ENCODE data around the gene SELPLG. TPM values are rescaled to one million over a fixed set of nuclear protein-coding genes. Genes with fewer than 3 reads are reported as not detected.
"Not testable (repeated sequence)": the region's sequence is repeated elsewhere in the genome, so short reads cannot be mapped to it uniquely, and the experiment has no call there.

The SELPLG gene
- total RNA-seq, 1 donor from 2014 or later: 0.34 TPM

DNA sequence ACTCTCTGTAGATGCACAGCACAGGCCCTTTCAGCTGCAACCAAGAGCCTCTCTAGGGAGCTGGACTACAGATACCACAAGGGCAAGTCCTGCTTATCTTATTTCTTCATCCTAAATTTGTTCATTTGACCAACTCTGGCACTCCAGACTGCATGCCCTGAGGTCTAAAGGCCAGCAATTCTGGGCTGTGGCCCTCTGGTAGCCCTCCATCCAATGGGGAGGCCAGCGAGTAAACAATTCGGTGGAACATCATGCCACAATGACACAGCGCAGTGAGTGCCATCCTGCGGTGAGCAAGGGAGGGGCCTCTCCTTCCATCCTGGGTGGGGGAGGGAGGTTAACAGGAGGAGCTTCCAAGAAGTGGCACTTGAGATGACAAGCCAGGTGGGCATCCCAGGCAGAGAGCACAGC lies 652 bp upstream of the SELPLG start:
- H3K36me3 Mint-ChIP-seq (ENCODE audit: unreplicated experiment): peaks cover 3% of the 10 kb centered on the region
- no peak for DNase-seq
- H3K27me3 Mint-ChIP-seq (ENCODE audit: unreplicated experiment): peaks cover 6% of the 10 kb centered on the region
- H3K27ac Mint-ChIP-seq (ENCODE audit: unreplicated experiment): no peak overlapping the region
- TF ChIP-seq, protein P1, sequence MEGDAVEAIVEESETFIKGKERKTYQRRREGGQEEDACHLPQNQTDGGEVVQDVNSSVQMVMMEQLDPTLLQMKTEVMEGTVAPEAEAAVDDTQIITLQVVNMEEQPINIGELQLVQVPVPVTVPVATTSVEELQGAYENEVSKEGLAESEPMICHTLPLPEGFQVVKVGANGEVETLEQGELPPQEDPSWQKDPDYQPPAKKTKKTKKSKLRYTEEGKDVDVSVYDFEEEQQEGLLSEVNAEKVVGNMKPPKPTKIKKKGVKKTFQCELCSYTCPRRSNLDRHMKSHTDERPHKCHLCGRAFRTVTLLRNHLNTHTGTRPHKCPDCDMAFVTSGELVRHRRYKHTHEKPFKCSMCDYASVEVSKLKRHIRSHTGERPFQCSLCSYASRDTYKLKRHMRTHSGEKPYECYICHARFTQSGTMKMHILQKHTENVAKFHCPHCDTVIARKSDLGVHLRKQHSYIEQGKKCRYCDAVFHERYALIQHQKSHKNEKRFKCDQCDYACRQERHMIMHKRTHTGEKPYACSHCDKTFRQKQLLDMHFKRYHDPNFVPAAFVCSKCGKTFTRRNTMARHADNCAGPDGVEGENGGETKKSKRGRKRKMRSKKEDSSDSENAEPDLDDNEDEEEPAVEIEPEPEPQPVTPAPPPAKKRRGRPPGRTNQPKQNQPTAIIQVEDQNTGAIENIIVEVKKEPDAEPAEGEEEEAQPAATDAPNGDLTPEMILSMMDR (IDR thresholded peaks at IDR 0.05; ENCODE audit: partially characterized antibody, unreplicated experiment): no peak
- peaks cover 31% of the 10 kb centered on the region for H3K4me1 Mint-ChIP-seq (ENCODE audit: low read depth, unreplicated experiment)
- peaks cover 10% of the 10 kb centered on the region for H3K9me3 Mint-ChIP-seq (ENCODE audit: unreplicated experiment)
- no peak overlapping the region for H3K4me3 Mint-ChIP-seq (ENCODE audit: unreplicated experiment)

DNA sequence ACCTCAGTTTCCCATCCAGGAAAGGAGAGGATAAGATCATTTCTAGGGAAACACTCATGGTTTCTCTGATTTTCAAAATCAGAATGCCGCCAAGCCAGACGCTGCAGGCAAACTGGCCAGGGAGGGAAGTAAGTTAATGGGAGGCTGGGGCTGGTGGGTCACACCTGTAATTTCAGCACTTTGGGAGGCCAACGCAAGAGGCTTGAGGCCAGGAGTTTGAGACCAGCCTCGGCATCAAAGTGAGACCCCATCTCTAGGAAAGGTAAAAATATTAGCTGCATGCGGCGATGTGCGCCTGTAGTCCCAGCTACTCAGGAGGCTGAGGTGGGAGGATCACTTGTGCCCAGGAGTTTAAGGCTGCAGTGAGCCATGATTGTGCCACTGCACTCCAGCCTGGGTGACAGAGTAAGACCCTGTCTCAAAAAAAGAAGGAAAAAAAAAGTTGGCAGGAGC lies 587 bp downstream of the SELPLG start:
- Mint-ChIP-seq H3K9me3 (ENCODE audit: unreplicated experiment) (peaks cover 6% of the 10 kb centered on the region), H3K4me3 (ENCODE audit: unreplicated experiment) (no peak overlapping the region), H3K27ac (ENCODE audit: unreplicated experiment) (no peak overlapping the region), H3K4me1 (ENCODE audit: low read depth, unreplicated experiment) (peaks cover 21% of the 10 kb centered on the region), H3K27me3 (ENCODE audit: unreplicated experiment) (peaks cover 2% of the 10 kb centered on the region), H3K36me3 (ENCODE audit: unreplicated experiment) (no peaks in the 10 kb centered on the region)
- no peak for DNase-seq
- TF ChIP-seq, protein P1 (IDR thresholded peaks at IDR 0.05; ENCODE audit: partially characterized antibody, unreplicated experiment): no peak

DNA sequence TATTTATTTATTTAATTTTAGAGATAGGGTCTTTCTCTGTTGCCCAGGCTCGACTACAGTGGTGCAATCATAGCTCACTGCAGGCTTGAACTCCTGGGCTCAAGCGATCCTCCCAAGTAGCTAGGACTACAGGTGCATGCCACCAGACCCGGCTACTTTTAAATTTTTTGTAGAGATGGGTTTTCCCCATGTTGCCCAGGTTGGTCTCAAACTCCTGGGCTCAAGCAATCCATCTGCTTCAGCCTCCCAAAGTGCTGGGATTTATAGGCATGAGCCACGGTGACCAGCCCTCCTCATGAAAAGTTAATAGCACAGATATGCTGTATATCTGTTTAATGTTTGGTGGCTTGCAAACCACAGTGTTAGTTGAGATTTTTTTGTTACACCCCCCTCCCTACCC lies 2.4 kb downstream of the SELPLG start:
- H3K27ac Mint-ChIP-seq (ENCODE audit: unreplicated experiment); H3K36me3 Mint-ChIP-seq (ENCODE audit: unreplicated experiment); H3K9me3 Mint-ChIP-seq (ENCODE audit: unreplicated experiment); H3K4me3 Mint-ChIP-seq (ENCODE audit: unreplicated experiment); H3K27me3 Mint-ChIP-seq (ENCODE audit: unreplicated experiment); DNase-seq: not testable (repeated sequence)
- peaks cover 16% of the 10 kb centered on the region for H3K4me1 Mint-ChIP-seq (ENCODE audit: low read depth, unreplicated experiment)

DNA sequence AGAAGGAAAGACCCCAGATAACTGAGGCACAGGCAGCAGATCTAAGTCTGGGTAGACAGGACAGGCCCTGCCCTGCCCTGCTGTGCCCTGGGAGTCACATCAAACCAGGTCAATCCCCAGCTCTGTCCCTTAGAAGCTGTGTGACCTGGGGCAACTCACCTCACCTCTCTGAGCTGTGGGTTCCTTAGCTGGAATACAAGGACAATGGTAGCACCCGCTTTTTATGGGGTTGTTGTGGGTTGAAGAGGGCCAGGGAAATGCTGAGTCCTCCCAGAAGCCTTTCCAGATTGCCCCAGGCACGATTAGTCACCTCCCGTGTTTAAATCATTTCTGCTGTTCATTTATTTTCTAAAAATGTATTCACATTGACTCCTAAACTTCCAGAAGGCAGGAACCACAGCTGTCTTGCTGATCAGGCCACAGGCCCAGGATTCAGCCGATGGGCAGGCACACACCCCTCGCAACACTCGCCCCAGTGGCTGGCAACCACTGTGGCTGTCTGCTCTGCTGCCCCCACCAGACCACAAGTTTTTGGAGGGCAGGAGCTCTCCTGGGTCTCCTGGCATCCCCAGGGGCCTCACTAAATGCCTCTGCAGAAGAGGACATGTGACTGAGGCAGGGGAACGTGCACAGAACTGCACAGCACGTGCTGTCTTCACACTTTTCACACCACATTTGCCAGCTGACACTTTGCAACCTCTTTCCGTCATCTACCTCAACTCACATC lies 3.0 kb downstream of the SELPLG start:
- peaks cover 14% of the 10 kb centered on the region for H3K4me1 Mint-ChIP-seq (ENCODE audit: low read depth, unreplicated experiment)
- H3K36me3 Mint-ChIP-seq (ENCODE audit: unreplicated experiment): no peaks in the 10 kb centered on the region
- no peak for DNase-seq
- peaks cover 2% of the 10 kb centered on the region for H3K27me3 Mint-ChIP-seq (ENCODE audit: unreplicated experiment)
- peaks cover 4% of the 10 kb centered on the region for H3K9me3 Mint-ChIP-seq (ENCODE audit: unreplicated experiment)
- TF ChIP-seq, protein P1 (IDR thresholded peaks at IDR 0.05; ENCODE audit: partially characterized antibody, unreplicated experiment): no peak
- no peak overlapping the region for H3K4me3 Mint-ChIP-seq (ENCODE audit: unreplicated experiment)
- H3K27ac Mint-ChIP-seq (ENCODE audit: unreplicated experiment): peak overlapping the region; percentile 33

DNA sequence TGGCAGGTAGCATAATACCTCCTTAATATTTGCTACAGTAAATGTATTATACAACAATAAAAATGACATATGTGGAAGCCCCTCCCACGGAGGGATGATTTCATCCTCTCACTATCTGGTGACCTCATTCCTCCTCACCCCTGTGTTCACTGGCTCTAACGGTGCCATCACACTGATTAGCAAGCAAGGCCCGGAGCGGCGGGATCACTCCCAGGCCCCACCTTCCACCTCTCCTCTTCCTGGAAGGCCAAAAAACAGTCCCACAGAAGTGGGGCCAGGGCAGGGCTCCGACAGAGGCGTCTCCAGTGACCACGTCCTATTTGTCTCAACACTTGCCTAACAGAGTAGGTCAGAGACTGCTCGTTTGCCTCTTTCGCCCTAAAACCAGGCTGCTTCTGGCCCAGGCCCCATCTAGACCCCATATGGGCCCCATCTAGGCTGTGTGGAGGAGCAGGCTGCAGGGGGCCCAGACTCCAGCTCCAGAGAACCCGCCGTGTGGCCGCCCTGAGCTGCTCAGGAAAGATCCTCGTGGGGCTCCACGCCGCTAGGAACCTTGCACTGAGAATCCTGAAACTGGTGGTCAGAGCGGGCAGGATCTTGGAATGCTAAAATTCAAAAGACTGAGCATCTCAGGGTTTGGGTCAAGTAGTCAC lies 3.7 kb downstream of the SELPLG start:
- TF ChIP-seq, protein P1 (IDR thresholded peaks at IDR 0.05; ENCODE audit: partially characterized antibody, unreplicated experiment): no peak
- Mint-ChIP-seq H3K36me3 (ENCODE audit: unreplicated experiment) (no peaks in the 10 kb centered on the region), H3K4me1 (ENCODE audit: low read depth, unreplicated experiment) (peaks cover 14% of the 10 kb centered on the region), H3K9me3 (ENCODE audit: unreplicated experiment) (peaks cover 4% of the 10 kb centered on the region), H3K27ac (ENCODE audit: unreplicated experiment) (peak overlapping the region; percentile 33), H3K4me3 (ENCODE audit: unreplicated experiment) (no peak overlapping the region), H3K27me3 (ENCODE audit: unreplicated experiment) (peaks cover 2% of the 10 kb centered on the region)
- DNase-seq: peak; percentile 55
